Measurements from ENCODE around the gene FXYD6.

FXYD6 gene

DNA sequence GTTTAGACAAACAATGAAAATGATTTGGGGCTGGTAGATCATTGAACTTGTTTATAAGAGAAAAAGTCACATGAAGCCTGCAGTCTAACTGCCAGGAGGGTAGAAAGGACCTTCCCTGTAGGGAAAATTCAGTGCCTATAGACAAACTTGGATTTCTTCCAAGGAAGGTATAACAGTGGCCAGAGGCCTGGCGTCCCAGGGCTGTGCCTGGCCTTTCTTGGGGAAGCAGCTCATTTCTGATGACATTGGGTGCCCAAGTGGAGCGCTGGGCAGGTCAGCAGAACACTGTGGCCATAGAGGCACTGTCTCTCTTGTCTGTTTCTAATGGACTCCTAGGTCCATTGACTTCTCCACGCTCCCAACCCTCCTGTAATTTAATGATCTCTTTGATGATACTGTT, 6.6 kb upstream of the FXYD6 start:
- TF ChIP-seq, protein P1, sequence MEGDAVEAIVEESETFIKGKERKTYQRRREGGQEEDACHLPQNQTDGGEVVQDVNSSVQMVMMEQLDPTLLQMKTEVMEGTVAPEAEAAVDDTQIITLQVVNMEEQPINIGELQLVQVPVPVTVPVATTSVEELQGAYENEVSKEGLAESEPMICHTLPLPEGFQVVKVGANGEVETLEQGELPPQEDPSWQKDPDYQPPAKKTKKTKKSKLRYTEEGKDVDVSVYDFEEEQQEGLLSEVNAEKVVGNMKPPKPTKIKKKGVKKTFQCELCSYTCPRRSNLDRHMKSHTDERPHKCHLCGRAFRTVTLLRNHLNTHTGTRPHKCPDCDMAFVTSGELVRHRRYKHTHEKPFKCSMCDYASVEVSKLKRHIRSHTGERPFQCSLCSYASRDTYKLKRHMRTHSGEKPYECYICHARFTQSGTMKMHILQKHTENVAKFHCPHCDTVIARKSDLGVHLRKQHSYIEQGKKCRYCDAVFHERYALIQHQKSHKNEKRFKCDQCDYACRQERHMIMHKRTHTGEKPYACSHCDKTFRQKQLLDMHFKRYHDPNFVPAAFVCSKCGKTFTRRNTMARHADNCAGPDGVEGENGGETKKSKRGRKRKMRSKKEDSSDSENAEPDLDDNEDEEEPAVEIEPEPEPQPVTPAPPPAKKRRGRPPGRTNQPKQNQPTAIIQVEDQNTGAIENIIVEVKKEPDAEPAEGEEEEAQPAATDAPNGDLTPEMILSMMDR (IDR thresholded peaks at IDR 0.05; ENCODE audit: low read depth, low read length) = no peak
- H3K4me3 ChIP-seq (ENCODE audit: low read depth, low read length) = no peak overlapping the region

DNA sequence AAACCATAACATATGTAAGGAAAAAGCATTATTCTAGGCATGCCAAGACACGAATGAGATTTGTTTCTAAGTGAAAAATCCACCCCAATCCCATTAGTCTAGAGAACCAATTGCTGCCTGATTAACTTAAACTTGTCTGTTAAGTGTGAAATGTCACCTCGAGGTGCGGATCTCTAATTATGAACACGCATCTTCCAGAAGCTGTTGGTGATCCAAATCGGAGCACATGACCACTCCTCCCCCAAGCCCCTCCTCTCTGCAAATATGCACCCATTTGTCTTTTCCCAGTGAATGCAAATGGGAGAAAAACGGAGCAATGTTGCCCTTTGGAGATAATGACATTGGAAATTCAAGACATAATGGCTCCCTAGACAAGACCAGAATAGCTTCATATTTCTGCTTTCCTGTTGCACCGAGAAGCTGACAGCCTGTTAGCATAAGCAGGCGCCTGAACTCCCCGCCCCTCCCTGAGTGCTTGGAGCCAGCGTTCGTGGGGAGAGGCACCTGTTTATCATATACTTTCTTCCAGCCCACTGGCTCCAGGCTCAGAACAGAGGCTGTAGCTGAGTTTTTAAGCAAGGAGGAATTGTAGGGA, 6.0 kb upstream of the FXYD6 start:
- TF ChIP-seq, protein P1 (IDR thresholded peaks at IDR 0.05; ENCODE audit: low read depth, low read length) = no peak
- no peak overlapping the region for H3K4me3 ChIP-seq (ENCODE audit: low read depth, low read length)

DNA sequence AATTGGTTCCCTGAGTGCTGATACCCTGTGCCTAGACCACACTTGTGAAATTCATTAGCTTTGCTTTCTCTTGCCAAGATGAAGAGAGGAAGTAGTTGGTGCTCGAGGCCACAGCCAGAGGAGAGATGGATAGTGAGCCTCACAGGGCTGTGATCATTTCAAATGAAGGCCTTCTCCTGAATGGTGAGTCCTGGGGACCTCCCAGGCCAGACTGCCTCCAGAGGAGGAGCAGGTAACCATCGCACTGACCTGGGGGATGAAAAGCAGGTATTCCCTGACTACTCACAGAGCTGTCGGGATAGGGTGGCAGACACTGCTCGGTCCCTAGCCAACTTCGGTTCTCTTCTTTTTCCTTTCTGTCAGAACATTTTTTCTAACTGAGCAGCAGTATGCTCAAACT, 4.8 kb upstream of the FXYD6 start:
- TF ChIP-seq, protein P1 (IDR thresholded peaks at IDR 0.05; ENCODE audit: low read depth, low read length) = no peak

DNA sequence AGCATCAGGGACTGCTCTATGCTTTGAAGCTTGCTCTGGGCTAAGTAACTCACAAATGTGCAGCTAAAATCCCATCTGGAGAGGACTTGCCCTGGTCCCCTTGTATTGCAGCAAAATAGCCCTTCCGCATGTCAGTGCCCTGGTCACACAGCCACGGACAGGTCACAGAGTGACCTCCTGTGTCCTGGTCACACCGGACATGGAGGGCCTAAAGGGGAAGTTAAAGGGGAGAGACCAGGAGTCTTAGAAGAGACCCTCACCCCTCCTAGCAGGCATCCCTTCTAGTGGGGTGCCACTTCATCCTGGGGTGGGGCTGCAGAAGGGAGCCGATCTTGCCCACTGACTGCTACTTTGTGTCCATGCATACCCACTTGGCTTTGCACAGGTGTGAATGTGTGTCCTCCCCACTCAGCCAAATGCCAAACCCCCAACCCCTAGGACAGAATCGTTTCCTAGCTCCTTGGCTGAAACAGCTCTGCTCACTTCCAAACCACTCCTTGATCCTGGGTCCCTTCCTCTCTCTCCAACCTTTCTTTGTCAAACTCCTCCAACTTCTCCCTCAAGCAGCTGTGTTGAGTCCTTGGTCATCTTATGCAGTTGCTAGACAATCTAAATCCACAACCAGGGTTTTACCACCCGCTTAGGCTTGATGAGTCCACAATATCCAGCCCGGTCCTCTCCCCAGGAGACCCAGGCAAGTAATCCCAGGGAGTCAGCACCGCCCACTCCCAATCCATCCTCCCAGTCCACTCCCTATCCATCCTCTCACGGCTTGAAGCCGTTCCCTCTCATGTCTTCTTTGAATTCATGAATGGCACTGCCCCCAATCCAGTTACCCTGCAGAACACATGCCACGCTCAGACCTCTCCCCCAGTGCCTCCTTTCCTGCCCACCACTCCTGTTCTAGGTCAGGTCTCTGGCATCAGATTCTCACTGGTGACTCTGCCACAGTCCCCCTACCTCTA, 3.3 kb upstream of the FXYD6 start:
- TF ChIP-seq, protein P1 (IDR thresholded peaks at IDR 0.05; ENCODE audit: low read depth, low read length) = no peak
- no peak overlapping the region for H3K4me3 ChIP-seq (ENCODE audit: low read depth, low read length)

More for the DNA sequence above, 4.8 kb upstream of the FXYD6 start:
- H3K4me3 ChIP-seq (ENCODE audit: low read depth, low read length) = no peak overlapping the region

DNA sequence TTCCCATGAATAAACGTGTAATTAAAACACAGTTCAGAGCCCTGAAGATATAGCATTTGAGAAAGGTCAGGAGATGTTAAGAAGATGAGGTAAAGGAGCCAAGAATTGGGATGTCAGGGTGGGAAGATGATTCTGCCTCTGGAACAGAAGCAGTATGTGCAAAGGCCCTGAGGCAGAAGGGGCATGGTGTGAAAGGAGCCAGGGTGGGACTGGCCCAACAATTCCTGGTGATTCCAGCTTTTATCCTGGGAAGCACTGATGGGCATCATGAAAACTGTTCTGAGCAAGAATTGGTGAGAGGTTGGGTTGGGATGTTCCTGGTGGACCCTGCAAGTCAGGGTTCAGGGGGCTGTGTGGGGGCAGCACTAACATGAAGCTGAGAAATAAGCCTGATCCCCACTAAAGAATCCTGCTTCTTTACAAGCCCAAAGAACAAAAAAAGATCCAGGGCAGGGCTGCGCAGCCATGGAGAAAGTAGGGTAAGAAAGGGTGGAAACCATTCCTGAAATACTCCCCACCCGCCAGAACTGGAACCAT, 2.5 kb upstream of the FXYD6 start:
- TF ChIP-seq, protein P1 (IDR thresholded peaks at IDR 0.05; ENCODE audit: low read depth, low read length) = no peak
- no peak overlapping the region for H3K4me3 ChIP-seq (ENCODE audit: low read depth, low read length)

DNA sequence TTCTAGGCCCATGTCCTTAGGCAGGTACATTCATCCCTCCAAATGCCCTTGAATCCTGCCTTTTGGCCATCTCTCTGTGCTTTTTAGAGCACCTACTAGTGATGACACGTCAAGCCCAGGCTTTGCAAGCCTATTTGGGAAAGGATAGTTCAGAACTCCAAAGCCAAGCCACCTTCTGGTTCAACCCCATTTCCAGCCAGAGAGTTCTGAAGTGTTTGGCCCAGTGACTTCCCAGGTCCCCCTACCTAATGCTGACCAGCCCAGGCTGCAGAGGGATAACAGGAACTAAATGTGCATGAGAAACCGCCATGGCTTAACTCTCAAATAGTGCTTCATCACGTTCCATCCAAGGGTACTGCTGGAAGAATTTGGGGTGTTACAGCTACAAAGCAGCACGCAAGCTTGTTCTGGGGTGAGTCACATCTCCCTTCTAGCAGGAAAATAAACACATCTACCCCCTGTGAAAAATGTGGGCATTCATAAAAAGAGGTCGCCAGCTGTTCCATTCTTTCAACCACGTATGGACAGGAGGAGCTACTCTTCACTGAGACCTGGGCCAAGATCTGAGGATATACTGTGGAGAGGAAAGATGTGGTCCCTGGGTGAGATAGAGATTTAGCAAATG, 2.0 kb upstream of the FXYD6 start:
- no peak overlapping the region for H3K4me3 ChIP-seq (ENCODE audit: low read depth, low read length)
- TF ChIP-seq, protein P1 (IDR thresholded peaks at IDR 0.05; ENCODE audit: low read depth, low read length) = no peak
